GM21723 (cell line): ENCODE data around the gene RASA4B.
A peak's percentile ranks its signal among the peaks of the same experiment; 100 is the strongest.
"Not testable (repeated sequence)": the region's sequence is repeated elsewhere in the genome, so short reads cannot be mapped to it uniquely, and the experiment has no call there.

Experiments
- ATAC-seq: cut with Tn5 transposase; IDR thresholded peaks from one replicate; pipeline ENCODE4 v1.9.1; 2021; ENCODE audit warnings: mild to moderate bottlenecking, moderate library complexity; ENCODE audit not compliant: unreplicated experiment

The RASA4B gene

GRCh38 chr7:102512642-102513221 lies 4.8 kb downstream of the RASA4B start:
- ATAC-seq = not testable (repeated sequence)

- ATAC-seq = peak; percentile 41
Measured at GRCh38 chr7:102511860-102512522, 5.6 kb downstream of the RASA4B start.

GRCh38 chr7:102510575-102510974 lies 7.0 kb downstream of the RASA4B start:
- ATAC-seq = not testable (repeated sequence)

- not testable (repeated sequence) for ATAC-seq
Measured at GRCh38 chr7:102507410-102508088, 10.0 kb downstream of the RASA4B start.

GRCh38 chr7:102505298-102506185 lies 12.0 kb downstream of the RASA4B start:
- not testable (repeated sequence) for ATAC-seq

GRCh38 chr7:102503141-102503540 lies 14.4 kb downstream of the RASA4B start:
- ATAC-seq = not testable (repeated sequence)

GRCh38 chr7:102498321-102498720 lies 19.3 kb downstream of the RASA4B start:
- ATAC-seq = not testable (repeated sequence)

- ATAC-seq = not testable (repeated sequence)
Measured at GRCh38 chr7:102497308-102497707, 20.3 kb downstream of the RASA4B start.

- not testable (repeated sequence) for ATAC-seq
Measured at GRCh38 chr7:102496861-102497260, 20.7 kb downstream of the RASA4B start.

GRCh38 chr7:102494473-102495149 lies 23.0 kb downstream of the RASA4B start:
- peak; percentile 65 for ATAC-seq

GRCh38 chr7:102494026-102494425 lies 23.6 kb downstream of the RASA4B start:
- ATAC-seq = peak; percentile 12

GRCh38 chr7:102493220-102493935 lies 24.2 kb downstream of the RASA4B start:
- ATAC-seq = peak; percentile 31

GRCh38 chr7:102490529-102491075 lies 27.0 kb downstream of the RASA4B start:
- peak; percentile 40 for ATAC-seq

- not testable (repeated sequence) for ATAC-seq
Measured at GRCh38 chr7:102484317-102484716, 33.3 kb downstream of the RASA4B start.

- not testable (repeated sequence) for ATAC-seq
Measured at GRCh38 chr7:102481962-102482361, 35.6 kb downstream of the RASA4B start.

GRCh38 chr7:102479982-102480637 lies 37.5 kb downstream of the RASA4B start:
- not testable (repeated sequence) for ATAC-seq

- peak; percentile 34 for ATAC-seq
Measured at GRCh38 chr7:102479209-102479584, 38.4 kb downstream of the RASA4B start.

- ATAC-seq = peak; percentile 86
Measured at GRCh38 chr7:102478314-102479208, 39.0 kb downstream of the RASA4B start, which contains the start of gene POLR2J. POLR2J (minus strand) TSS chr7:102478922; CDS start chr7:102478860, 62 bp downstream.
